Measurements from ENCODE around the gene PCBP1.
A peak's percentile ranks its signal among the peaks of the same experiment; 100 is the strongest.

Gene PCBP1

DNA sequence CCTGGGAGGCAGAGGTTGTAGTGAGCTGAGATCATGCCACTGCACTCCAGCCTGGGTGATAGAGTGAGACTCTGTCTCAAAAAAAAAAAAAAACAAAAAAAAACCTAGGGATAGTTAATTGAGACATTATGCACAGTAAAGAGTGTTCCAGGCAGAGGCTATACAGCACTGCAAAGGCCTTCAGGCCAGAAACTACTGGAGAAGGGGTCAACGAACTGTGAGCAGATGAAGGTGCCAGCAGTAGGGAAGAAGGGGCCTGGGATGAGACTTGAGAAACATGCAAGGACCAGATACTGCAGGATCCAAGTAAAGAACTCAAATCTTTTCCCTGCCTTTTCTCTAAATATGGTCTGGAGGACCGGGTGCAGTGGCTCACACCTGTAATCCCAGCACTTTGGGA is 26.0 kb upstream of the PCBP1 start:
- no peak for DNase-seq
- no peak for TF ChIP-seq GATA1 (IDR thresholded peaks at IDR 0.05; ENCODE audit: low read depth, low read length)
- TF ChIP-seq POLR2A (IDR thresholded peaks at IDR 0.05; ENCODE audit: low read length): no peak

DNA sequence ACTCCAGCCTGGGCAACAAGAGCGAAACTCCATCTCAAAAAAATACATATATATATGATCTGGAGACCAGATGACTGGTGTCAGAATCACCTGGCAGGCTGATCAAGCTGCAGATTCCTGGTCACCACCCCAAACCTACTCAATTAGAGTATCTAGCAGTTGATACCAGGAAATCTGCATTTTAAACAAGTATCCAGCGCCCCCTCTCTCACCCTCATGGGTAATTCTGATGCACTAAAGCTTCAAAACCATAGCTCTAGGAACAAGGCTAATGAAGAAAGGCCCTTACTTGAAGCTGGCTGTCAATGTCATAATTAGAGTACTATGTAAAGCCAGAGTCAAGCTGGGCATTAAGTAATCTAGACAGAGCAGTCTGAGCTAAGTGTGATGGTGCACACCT is 25.0 kb upstream of the PCBP1 start:
- TF ChIP-seq POLR2A (IDR thresholded peaks at IDR 0.05; ENCODE audit: low read length) (no peak), GATA1 (IDR thresholded peaks at IDR 0.05; ENCODE audit: low read depth, low read length) (no peak)
- peak; percentile 11 to 33 for DNase-seq

DNA sequence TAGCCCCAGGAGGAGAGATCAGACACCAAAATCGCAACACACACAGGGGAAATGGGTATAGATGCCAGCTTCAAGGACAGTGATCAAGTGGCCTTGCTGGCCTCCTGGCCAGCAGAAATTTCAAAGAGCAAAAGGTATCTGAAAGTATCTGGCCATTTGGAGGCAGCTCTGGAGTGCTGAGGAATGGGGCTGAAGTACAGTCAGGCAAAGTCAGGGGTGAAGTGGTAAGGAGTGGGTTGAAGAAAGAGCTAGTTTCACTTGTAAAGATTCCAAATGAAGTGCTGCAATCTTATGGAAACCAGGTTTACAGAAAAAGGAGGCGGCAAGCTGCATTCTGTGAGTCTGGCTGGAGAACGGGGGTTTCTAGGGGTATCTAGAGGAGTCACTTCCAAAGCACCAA is 19.2 kb upstream of the PCBP1 start:
- no peak for DNase-seq
- TF ChIP-seq POLR2A (IDR thresholded peaks at IDR 0.05; ENCODE audit: low read length) (no peak), GATA1 (IDR thresholded peaks at IDR 0.05; ENCODE audit: low read depth, low read length) (no peak)

DNA sequence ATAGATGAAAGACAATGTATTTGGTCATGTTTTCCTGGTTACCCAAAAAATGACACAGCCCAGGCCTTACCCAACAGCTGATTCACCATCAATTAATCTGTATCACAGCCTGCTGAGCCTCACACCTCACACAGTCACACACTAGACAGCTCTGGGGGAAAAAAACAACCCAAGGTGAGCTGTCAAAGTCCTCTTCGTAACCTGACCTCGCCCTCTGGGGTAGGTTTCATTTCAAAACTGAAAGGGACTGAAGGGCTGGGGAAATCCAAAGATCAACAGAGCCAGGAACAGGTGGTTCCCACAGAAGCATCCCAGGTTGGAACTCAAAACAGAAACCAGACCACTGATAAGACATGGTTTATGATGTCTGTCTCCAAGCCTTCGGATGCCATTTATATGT is 18.2 kb upstream of the PCBP1 start:
- DNase-seq: peak in 1 of 2 experiments; percentile 20

DNA sequence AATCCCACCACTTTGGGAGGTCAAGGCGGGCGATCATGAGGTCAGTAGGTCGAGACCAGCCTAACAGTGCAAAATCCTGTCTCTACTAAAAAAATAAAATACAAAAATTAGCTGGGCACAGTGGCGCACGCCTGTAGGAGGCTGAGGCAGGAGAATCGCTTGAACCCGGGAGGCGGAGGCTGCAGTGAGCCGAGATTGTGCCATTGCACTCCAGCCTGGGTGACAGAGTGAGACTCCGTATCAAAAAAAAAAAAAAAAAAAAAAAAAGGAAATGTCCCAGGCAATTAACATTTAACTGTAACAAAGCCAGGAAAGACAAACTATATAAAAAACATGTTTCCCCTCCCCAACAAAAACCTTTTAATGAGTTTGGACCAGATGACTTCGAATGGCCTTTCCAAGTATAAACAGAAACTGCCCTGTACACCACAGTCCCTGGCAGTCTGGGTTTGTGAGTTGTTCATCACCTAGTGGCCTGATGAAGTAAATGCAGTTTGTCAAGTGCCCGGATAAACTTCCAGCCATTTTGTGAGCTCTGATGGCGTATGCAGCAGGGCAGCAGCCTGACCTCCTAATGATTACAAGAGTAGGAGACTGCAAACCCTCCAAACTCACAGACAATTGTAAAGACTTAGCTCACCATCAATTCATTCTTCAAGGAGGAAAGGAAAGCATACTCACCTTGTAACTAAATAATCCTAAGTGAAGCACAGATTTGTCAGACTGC is 16.6 kb upstream of the PCBP1 start:
- peak; percentile 88 for DNase-seq
- no peak for TF ChIP-seq GATA1 (IDR thresholded peaks at IDR 0.05; ENCODE audit: low read depth, low read length)
- no peak for TF ChIP-seq POLR2A (IDR thresholded peaks at IDR 0.05; ENCODE audit: low read length)

More for the DNA sequence above, 18.2 kb upstream of the PCBP1 start:
- no peak for TF ChIP-seq POLR2A (IDR thresholded peaks at IDR 0.05; ENCODE audit: low read length)
- TF ChIP-seq GATA1 (IDR thresholded peaks at IDR 0.05; ENCODE audit: low read depth, low read length): no peak

DNA sequence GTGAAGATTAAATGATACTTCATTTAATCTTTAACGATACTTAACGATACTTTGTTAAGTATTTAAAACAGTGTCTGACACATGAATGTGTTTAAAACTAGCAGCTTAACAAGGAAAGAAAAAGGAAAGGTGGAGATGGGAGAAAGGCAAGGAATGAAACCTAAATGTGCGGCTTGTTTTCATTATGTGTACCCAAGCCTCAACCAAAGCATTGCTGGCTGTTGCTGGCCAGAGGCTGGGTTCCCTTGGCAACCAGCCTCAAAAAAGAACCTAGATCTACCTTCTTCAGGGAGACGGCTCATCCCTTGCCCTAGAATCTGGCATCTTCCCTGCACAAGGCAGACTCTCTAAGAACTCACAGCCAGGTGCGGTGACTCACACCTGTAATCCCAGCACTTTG is 13.8 kb upstream of the PCBP1 start:
- DNase-seq: no peak
- TF ChIP-seq GATA1 (IDR thresholded peaks at IDR 0.05; ENCODE audit: low read depth, low read length) (no peak), POLR2A (IDR thresholded peaks at IDR 0.05; ENCODE audit: low read length) (no peak)

DNA sequence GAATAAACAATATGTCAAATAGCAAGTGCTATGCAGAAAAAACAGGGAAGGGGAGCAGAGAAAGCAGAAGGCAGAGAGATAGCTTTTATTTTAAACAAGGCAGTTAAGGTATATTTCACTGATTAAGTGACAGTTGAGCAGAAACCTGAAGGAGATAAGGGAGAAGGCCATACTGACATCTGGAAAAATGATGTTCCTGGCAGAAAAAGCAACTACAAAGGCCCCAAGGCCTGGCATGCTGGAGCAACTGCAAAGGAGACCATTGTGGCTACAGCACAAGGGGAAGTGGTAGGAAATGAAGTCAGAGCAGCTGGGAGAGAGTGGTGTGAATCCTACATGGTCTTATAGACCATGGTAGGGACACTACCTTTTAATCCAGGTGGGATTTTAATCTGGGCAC is 8.9 kb upstream of the PCBP1 start:
- no peak for TF ChIP-seq POLR2A (IDR thresholded peaks at IDR 0.05; ENCODE audit: low read length)
- TF ChIP-seq GATA1 (IDR thresholded peaks at IDR 0.05; ENCODE audit: low read depth, low read length): no peak
- peak in 1 of 2 experiments; percentile 66 for DNase-seq

DNA sequence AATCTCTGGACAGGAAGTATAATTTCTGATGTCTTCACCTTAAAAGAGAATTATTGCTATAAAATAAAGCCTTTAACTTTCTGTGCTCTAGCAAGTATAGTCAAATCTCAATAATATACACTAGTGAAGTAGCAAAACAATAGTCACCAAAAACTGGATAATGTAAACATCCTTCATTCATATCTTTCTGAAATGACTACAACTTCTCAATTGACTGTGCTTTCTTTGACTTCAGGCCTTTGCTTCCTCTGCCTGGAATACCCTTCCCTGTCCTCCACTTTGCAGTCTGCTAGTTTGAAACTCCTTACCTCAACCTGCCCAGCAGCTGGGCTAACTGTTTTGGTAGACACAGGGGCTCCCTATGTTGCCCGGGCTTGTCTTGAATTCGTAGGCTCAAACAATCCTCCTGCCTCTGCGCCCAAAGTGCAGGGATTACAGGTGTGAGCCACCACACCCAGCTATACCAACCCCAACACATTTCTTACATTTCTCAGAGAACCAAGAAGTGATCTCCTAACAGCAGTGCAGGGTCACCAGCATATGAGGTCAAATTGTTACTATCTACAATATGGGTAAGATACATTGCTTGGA is 6.6 kb upstream of the PCBP1 start:
- TF ChIP-seq GATA1 (IDR thresholded peaks at IDR 0.05; ENCODE audit: low read depth, low read length) (no peak), POLR2A (IDR thresholded peaks at IDR 0.05; ENCODE audit: low read length) (no peak)
- no peak for DNase-seq

DNA sequence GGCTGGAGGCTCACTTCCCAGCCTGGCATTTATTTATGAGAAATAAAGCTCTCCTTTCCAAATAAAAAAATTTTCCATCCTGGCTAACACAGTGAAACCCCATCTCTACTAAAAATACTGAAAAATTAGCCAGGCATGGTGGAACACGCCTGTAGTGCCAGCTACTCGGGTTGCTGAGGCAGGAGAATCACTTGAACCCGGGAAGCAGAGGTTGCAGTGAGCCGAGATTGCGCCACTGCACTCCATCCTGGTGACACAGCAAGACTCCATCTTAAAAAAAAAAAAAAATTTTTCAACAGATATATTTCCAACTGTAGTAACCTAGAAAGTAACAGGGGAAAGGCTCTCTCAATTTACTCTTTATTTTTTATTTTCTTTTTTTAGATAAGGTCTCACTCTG is 6.1 kb upstream of the PCBP1 start:
- DNase-seq: no peak
- no peak for TF ChIP-seq GATA1 (IDR thresholded peaks at IDR 0.05; ENCODE audit: low read depth, low read length)
- TF ChIP-seq POLR2A (IDR thresholded peaks at IDR 0.05; ENCODE audit: low read length): no peak

DNA sequence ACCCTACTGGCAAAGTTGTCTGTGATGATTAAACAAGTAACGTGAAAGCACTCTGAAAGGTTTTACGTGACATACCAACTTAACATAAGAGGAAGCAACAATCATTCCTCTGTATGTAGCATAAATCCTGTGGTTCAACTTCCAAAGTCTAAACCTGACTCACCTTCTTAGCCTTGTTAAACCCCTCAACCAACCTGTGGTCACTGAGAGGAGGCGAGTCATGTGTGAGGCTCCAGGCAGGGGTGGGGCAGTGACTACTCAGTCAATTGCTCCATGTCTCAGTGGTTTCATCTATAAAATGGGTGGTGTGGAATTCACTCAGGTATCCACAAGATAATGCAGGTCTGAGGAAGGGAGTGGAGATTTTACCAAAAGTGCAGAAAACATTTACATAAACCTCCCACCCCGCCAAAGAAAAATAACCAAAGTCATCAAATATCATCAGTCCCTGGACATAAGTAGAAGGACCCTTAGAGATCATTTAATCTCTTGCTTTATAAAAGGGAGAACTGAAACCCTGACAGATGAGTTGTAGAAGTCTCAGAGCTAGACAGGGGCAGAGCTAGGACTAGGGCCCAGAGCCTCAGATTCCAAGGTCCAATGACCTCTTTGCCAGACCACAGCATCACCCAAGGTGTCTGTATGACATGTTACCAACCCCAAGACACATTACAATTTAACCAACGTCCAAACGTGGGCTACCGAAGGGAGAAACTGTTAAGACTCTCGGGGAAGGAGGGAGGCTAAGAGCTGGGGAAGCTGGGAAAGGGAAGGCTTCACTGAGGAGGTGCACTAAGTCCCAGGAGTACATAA is 3.7 kb upstream of the PCBP1 start:
- DNase-seq: no peak
- no peak for TF ChIP-seq POLR2A (IDR thresholded peaks at IDR 0.05; ENCODE audit: low read length)
- TF ChIP-seq GATA1 (IDR thresholded peaks at IDR 0.05; ENCODE audit: low read depth, low read length): no peak

DNA sequence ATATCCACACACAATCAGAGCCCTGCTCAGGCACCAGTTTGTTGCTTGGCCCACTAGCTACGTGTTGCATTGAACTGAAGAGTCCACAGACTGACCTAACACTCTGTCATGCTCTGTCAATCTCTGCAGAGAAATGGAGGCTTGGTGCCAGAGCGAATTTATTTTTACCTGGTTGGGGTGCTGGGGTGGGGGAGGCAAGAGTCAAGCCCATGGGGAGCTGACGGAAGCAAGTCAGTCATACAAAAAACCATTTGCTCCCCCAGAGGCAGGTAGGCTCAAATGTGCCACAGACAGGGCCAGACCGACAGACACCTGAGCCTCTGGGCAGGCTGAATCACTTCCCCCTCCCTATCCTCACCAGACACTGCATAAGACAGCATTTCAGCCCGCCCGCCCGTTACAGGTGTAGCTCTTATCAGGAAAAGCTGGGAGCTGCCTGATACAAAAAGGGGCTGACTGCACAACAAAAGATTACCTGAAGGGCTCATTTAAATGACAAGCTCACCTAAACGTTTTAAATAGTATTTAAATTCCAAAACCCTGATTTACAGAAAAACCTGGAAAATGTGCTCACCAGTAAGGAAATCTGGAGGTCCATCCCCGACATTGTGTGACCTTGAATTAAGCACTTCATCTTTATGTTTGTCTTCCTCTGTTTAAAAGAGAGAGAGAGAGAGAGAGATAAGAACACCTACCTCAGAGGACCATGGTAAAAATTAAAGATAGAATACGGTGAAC is 2.1 kb upstream of the PCBP1 start:
- DNase-seq: peak in 1 of 2 experiments; percentile 56
- TF ChIP-seq POLR2A (IDR thresholded peaks at IDR 0.05; ENCODE audit: low read length) (no peak), GATA1 (IDR thresholded peaks at IDR 0.05; ENCODE audit: low read depth, low read length) (no peak)

DNA sequence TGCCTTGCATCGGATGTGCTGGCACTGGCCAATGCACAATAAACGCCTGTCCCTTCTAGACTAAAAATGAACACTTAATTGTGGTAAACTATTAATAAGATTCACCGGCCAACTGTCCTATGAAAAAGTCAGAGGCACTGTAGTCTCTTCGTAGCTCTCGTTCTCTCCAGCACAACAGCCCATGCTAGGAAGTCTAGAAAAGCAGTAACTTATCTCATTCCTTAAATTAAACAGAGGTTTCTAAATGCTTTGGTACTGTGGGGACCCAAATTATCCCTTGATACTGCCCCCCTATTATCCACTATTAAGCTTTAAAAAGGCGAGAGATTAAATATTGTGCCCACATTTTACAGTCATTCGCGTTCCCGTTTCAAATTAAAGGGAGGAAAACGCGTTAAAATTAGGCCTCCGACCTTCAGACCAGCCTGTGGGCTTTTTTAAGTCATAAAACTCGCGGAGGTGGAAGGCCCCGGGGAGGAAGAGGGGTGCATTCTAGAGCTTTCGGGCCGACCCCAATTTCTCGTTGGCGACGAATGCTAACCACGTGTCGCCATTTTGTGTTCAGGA is 1.5 kb upstream of the PCBP1 start:
- DNase-seq: peak; percentile 39 to 63
- TF ChIP-seq POLR2A (IDR thresholded peaks at IDR 0.05; ENCODE audit: low read length) (no peak), GATA1 (IDR thresholded peaks at IDR 0.05; ENCODE audit: low read depth, low read length) (no peak)

DNA sequence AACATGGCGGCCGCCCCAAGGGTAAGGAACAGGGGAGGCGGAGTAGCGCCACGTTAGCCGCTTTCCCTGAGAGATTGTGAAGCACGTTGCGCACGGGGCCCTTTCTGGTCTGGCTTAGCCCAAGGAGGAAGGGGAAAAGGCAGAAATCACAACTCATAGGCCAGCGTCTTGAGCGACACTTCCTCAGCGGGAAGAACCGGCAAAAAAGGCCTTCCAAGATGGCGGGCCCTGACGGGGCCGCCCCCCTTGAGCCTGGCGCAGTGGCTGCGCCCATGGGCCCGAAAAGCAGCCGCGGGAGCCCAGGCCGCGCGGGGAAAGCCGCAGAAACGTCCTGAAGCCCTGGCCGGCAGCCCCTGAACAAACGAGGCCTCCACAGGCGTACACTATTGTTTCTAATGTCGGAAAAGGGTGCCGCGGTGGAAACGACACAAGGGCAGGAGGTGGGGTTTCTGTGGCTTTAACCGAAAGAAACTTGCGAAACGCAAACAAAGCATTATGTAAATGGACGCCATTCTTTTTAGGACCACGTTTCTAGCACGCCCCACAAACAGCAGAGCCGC is 919 bp upstream of the PCBP1 start:
- peak; percentile 91 to 93 for DNase-seq
- TF ChIP-seq GATA1 (IDR thresholded peaks at IDR 0.05; ENCODE audit: low read depth, low read length) (no peak), POLR2A (IDR thresholded peaks at IDR 0.05; ENCODE audit: low read length) (peak; percentile 94)

All from erythroblast (primary cell).